Stimulated activated CD4-positive, alpha-beta T cell treated with anti-CD3 and anti-CD28 coated beads, Interleukin-4, amount 100 ng/mL, for 48 hours (primary cell): Measurements from ENCODE around the gene S100A2.

Experiments used
- DNase-seq, 2 donors: peaks; one replicate each; pipeline ENCODE4 v3.0.0-alpha.2; 2020; ENCODE audit warnings: low read depth in 2 of 2

The S100A2 gene

GRCh38 chr1:153565529-153566374 is at the start of gene S100A2:
Gene S100A2 (minus strand): TSS chr1:153565844. CDS start chr1:153563877, 1,967 bp downstream.
- peak; percentile 49 to 60 for DNase-seq

GRCh38 chr1:153615406-153615805 is 49.8 kb upstream of the S100A2 start:
- DNase-seq, result no peak

GRCh38 chr1:153614906-153615305 is 49.3 kb upstream of the S100A2 start:
- DNase-seq, result no peak

GRCh38 chr1:153614189-153614900 is 48.7 kb upstream of the S100A2 start:
- DNase-seq, result no peak

- no peak for DNase-seq
Observed at GRCh38 chr1:153613406-153613805, 47.8 kb upstream of the S100A2 start.

DNA sequence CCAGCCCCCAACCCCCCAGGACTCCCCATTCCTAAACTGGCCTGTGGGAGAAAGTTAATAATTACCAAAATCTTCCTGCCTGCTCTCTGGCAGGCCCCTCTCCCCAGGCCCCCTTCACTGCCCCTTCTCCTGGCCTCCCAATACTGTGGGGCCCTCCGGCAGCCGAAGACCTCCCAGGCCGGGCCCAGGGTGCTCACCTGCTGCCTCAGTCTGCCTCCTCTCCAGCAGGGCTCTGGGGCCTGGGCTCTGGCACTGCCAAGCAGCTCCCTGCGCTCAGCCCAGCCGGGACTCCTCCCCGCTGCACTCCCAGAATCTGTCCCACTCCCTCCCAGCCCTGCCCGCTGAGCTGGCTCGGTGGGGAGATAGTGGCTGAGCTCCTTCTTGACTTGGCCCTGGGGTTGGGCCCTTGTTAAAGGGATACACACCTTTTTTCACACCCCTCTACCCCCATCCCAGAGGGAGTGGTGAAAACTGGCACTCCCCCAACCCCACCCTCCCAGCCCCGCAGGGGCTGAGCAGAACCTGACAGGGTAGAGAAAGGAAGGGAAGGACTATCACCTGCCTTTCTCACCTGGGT is 47.2 kb upstream of the S100A2 start, which contains the start of gene S100A16:
TSS of gene S100A16 (minus strand) at position 383 of the 577 bp plus-strand sequence. CDS start 4,986 bp downstream, outside the sequence.
- no peak for DNase-seq

- DNase-seq, result no peak
Observed at GRCh38 chr1:153612111-153612754, 46.6 kb upstream of the S100A2 start.

DNA sequence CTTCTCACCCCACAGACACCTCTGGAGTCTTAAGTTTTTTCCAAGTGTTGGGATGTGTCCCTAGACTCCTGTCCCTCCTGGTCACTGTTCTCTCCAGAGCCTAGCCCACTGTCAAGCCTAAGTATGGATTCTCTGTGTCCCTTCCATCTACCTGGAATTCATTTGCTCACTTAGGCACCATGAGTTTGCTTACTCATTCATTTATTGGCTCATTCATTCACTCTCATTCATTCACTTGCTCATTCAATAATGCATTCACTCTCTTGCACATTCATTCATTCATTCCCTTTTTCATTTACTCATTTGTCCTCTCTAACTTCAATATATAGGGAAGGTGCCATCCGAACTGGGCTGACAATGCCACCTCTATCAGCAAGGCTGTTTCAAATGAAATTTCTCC is 45.7 kb upstream of the S100A2 start:
- DNase-seq, result no peak

GRCh38 chr1:153610811-153611301 is 45.2 kb upstream of the S100A2 start:
- no peak for DNase-seq

- no peak for DNase-seq
Observed at GRCh38 chr1:153610334-153610733, 44.7 kb upstream of the S100A2 start.

GRCh38 chr1:153609585-153609907 is 43.9 kb upstream of the S100A2 start:
- DNase-seq, result no peak

DNA sequence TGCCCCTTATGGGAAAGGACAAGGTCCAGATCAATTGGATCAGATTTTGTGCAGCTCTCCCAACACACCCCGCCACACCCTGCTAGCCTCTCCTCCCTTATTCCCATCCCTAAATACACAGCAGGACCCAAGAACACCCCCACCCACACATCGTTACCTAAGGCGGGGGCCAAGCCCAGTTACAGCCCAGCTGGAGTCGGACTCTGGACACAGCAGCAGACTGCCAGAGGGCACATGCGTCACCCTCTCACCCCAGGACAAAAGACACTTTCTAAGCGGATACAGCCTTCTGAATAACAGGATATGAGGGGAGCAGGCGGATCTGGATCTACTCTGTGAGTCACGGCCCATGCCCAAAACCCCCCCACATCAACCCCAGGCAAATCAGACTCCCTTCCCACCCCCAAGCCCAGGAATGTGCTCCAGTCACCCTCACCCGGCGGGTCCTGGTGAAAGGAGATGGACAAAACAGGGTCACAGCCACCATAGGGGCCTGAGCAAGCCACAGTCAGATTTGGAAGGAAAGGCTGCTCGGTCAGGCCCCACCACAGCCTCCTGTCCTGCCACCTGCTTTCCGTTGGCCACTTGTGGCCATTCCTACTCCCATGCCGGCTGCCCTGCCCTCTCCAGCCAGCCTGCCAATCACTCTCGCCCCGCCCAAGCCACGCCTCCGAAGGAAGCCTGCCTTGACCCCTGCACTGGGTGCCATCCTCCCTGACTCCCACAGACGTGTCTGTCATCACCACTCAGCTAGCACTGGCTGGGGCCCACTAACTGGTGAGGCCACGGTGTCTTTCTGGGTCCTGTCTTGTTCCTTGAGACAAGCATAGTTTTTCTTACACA is 43.3 kb upstream of the S100A2 start:
- DNase-seq, result no peak

DNA sequence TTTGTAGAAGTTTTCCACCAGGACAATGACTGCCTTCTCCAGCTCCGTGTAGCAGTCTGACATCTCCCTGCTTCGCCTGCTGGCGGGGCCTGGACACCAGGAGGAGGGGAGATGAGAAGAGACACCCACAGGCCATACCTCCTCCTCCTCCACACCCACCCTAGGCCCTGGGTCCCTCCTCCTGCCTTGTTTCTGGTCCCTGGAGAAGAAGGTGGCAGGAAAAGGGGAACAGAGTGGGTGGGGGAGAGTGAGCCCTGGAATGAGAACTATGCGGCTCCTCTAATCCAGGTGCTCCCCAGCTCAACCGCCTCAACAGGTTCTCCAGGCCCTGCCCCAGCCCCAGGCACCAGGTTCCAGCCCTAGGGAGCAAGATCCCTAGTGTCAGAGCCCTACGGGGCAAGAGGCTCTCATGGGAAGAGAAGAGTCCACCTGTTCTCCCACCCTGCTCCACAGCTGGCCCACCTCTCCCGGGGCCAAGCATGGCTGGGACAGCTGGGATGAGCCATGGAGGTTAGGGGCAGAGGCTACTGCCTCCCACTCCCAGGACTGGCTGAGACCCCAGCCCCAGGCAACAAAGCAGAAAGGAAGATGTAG is 42.5 kb upstream of the S100A2 start:
- no peak for DNase-seq

DNA sequence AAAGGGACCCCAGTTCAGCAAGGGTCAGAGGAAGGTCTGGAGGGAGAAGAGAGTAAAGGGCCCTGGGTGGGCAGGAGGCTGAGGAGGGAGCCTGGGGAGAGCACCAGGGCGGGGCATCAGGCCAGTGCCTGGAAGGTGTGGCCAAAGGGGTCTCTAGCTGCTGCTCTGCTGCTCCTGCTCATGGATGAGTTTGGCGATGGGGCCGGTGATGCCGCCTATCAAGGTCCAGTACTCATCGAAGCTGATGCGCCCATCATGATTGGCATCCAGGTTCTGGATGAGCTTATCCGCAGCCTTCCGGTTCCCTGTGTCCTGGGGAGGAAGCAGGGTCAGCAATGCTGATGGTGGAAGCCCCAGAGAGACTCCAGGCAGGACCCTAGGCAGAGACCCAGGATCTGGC is 41.7 kb upstream of the S100A2 start:
- DNase-seq, result no peak

DNA sequence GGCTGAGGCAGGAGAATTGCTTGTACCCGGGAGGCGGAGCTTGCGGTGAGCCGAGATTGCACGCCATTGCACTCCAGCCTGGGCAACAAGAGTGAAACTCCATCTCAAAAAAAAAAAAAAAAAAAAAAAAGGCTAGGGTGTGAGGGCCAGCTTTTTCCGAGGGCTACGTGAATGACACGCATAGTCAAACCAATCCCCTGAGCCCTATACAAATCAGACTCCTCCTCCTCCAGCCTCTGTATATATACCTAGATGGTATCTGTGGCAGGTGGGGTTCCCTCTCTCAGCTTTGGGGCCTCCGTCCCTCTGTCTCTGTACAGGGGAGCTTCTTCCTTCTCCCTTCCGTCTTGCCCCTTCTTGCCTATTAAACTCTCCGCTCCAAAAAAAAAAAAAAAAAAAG is 40.5 kb upstream of the S100A2 start:
- DNase-seq, result no peak

DNA sequence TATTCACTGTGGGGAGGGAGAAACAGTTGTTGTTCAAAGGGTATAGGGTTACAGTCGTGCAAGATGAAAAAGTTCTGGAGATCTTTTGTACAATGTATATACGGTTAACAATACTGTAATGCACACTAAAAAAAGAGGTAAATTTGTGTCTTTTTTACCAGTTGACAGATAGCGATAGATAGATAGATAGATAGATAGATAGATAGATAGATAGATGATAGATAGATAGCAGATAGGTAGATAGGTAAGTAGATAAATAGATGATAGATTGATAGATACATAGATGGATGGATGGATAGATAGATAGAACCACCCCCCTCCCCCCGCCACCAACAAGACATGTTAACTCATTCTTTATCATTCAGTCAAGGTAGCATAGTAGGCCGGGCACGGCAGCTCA is 37.1 kb upstream of the S100A2 start:
- no peak for DNase-seq

GRCh38 chr1:153599847-153600246 is 34.2 kb upstream of the S100A2 start:
- no peak for DNase-seq

DNA sequence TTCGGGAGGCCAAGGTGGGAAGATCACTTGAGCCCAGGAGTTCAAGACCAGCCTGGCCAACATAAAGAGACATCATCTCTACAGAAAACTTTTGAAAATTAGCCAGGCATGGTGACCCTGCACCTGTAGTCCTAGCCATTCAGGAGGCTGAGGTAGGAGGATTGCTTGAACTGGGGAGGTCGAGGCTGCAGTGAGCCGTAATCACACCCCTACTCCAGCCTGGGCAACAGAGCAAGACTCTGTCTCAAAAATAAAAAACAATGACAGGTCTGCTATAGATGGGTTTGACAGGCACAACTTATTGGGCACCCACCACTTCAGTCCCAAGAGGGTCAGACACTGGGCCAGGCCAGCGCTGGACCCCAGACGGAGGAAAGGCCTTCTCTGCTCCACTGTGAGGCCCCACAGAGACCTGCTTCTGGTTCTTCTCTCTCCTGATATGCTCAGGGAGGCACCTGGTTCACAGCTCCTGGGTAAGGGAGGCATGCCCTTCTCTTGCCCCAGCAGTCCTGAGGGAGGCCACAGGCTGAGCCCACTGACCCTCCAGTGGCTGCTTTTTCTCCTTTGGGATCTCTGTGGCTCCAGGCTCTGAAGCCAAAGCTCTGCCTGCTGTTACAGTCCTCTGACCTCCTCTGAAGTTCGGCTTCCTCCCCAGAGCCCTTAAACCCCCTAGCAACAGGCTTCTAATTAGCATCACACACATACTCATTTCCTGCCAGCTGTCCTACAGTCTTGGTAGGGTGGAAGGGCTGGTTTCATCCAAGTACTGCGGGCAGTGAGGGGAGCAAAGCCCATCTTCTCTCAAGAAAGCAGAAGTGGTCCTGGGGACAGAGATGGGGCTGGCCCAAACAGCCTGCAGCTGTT is 32.9 kb upstream of the S100A2 start:
- no peak for DNase-seq

GRCh38 chr1:153597206-153597605 is 31.6 kb upstream of the S100A2 start:
- peak; percentile 4 to 15 for DNase-seq

- DNase-seq, result no peak
Observed at GRCh38 chr1:153592748-153593147, 27.1 kb upstream of the S100A2 start.
